PC-9 (cell line): ENCODE data around the gene BRD1.

Source experiments
- EZH2 ChIP-seq: fragments of 200-600 bp; sonication (generic); IDR thresholded peaks from 2 replicates; pipeline ENCODE4 v1.8.0; 2017; ENCODE audit warnings: antibody characterized with exemption, low read depth
- TF ChIP-seq, protein P1 (sequence below): fragments of 200-600 bp; sonication (generic); conservative IDR thresholded peaks from 2 replicates; pipeline ENCODE4 v1.6.1; 2017; ENCODE audit warnings: mixed run types, antibody characterized with exemption, mild to moderate bottlenecking, moderate library complexity

DNA sequence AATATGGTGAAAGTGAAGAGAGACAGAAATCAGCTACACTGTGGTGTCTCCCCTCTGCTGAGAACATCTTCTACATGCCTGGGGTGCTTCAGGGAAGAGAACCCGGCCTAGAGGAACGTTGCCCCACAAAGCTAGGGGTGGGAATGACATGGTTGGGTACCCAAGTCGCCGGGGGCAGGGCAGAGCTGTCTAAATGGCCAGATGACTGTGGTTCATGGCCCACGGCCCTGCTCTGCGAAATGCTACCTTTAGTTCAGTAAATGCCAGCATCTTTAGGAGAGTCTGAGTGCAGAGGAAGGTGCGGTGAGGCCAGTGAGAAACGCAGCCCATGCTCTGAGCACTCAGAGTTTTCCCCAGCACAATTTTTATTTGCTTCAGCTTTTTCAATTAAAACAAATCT is 12.8 kb downstream of the BRD1 start:
- TF ChIP-seq, protein P1, sequence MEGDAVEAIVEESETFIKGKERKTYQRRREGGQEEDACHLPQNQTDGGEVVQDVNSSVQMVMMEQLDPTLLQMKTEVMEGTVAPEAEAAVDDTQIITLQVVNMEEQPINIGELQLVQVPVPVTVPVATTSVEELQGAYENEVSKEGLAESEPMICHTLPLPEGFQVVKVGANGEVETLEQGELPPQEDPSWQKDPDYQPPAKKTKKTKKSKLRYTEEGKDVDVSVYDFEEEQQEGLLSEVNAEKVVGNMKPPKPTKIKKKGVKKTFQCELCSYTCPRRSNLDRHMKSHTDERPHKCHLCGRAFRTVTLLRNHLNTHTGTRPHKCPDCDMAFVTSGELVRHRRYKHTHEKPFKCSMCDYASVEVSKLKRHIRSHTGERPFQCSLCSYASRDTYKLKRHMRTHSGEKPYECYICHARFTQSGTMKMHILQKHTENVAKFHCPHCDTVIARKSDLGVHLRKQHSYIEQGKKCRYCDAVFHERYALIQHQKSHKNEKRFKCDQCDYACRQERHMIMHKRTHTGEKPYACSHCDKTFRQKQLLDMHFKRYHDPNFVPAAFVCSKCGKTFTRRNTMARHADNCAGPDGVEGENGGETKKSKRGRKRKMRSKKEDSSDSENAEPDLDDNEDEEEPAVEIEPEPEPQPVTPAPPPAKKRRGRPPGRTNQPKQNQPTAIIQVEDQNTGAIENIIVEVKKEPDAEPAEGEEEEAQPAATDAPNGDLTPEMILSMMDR = no peak
- TF ChIP-seq EZH2 = no peak
